Hepatocyte (in vitro differentiated cells): ENCODE results near the gene OBP2A. TPM values are rescaled to one million over a fixed set of nuclear protein-coding genes. Genes with fewer than 3 reads are reported as not detected.

Experiments
- DNase-seq: peaks from one replicate; pipeline ENCODE4 v3.0.0-alpha.2; 2016; ENCODE audit warnings: low spot score
- H2AFZ ChIP-seq: fragments of 200-600 bp; sonication (generic); 2 replicates; pipeline ENCODE4 v1.6.0; 2016; ENCODE audit warnings: antibody characterized with exemption, mild to moderate bottlenecking
- H3K27ac ChIP-seq: fragments of 200-600 bp; sonication (generic); 2 replicates; pipeline ENCODE4 v1.5.1; 2016; ENCODE audit warnings: mild to moderate bottlenecking
- H3K27me3 ChIP-seq: fragments of 200-600 bp; sonication (generic); 2 replicates; pipeline ENCODE4 v1.6.1; 2016
- H3K36me3 ChIP-seq: fragments of 200-600 bp; sonication (generic); replicated peaks from 2 replicates; pipeline ENCODE4 v1.5.1; 2016; ENCODE audit warnings: low read depth; ENCODE audit not compliant: insufficient read depth
- H3K4me1 ChIP-seq: fragments of 200-600 bp; sonication (generic); 2 replicates; pipeline ENCODE4 v1.5.1; 2016; ENCODE audit warnings: mild to moderate bottlenecking, moderate library complexity; ENCODE audit not compliant: insufficient read depth
- H3K4me2 ChIP-seq: fragments of 200-600 bp; sonication (generic); 2 replicates; pipeline ENCODE4 v1.6.0; 2016
- H3K4me3 ChIP-seq: fragments of 200-600 bp; sonication (generic); 2 replicates; pipeline ENCODE4 v1.5.1; 2016; ENCODE audit warnings: mild to moderate bottlenecking
- H3K79me2 ChIP-seq: fragments of 200-600 bp; sonication (generic); 2 replicates; pipeline ENCODE4 v1.6.0; 2017; ENCODE audit warnings: mild to moderate bottlenecking
- H3K9me2 ChIP-seq: fragments of 200-600 bp; sonication (generic); replicated peaks from 2 replicates; pipeline ENCODE4 v1.6.0; 2017; ENCODE audit warnings: mild to moderate bottlenecking; ENCODE audit not compliant: insufficient read depth
- H3K9me3 ChIP-seq: fragments of 200-600 bp; sonication (generic); 2 replicates; pipeline ENCODE4 v1.5.1; 2016; ENCODE audit warnings: low read depth, mild to moderate bottlenecking
- H4K20me1 ChIP-seq: fragments of 200-600 bp; sonication (generic); 2 replicates; pipeline ENCODE4 v1.6.0; 2016; ENCODE audit warnings: mild to moderate bottlenecking; ENCODE audit not compliant: insufficient read depth, poor library complexity, severe bottlenecking
- CTCF ChIP-seq: fragments of 200-600 bp; sonication (generic); IDR thresholded peaks from 2 replicates; pipeline ENCODE4 v1.5.1; 2016; ENCODE audit warnings: antibody characterized with exemption, mild to moderate bottlenecking; ENCODE audit not compliant: poor library complexity
- EZH2 ChIP-seq: fragments of 200-600 bp; sonication (generic); IDR thresholded peaks from 2 replicates; pipeline ENCODE4 v1.6.1; 2016; ENCODE audit warnings: antibody characterized with exemption, mild to moderate bottlenecking, borderline replicate concordance
- EZH2phosphoT487 ChIP-seq: fragments of 200-600 bp; sonication (generic); IDR thresholded peaks from one replicate; pipeline ENCODE4 v1.6.1; 2018; ENCODE audit warnings: antibody characterized with exemption, mild to moderate bottlenecking, low read depth, moderate library complexity; ENCODE audit not compliant: unreplicated experiment, severe bottlenecking
- WGBS: methylation state at CpG from one replicate; pipeline ENCODE4 v1.1.6; 2016; ENCODE audit warnings: low lambda C conversion rate; ENCODE audit errors: missing lambda C conversion rate; 5-methylcytosine and 5-hydroxymethylcytosine counted together
- polyA plus RNA-seq: library from polyadenylated mRNA; unstranded; fragments of >200 nt; fragmentation: Nextera tagmentation; extraction: Ambion mirVana; gene quantifications from 2 replicates; pipeline ENCODE4 v1.2.1, GENCODE V29; 2016
- total RNA-seq: library from RNA; depleted of rRNA; stranded (reverse); fragments of >200 nt; gene quantifications from 2 replicates; pipeline ENCODE4 v1.2.3, GENCODE V29; 2014

The OBP2A gene
- total and polyA plus RNA-seq, 2 experiments from 2014 or later, result not detected

- TF ChIP-seq EZH2phosphoT487, result no peak
- no peak for TF ChIP-seq CTCF
- no peak for TF ChIP-seq EZH2
- no peak overlapping the region for H3K4me2 ChIP-seq
- no peaks in the 10 kb centered on the region for H3K9me2 ChIP-seq
- H3K79me2 ChIP-seq, result no peaks in the 10 kb centered on the region
- H3K9me3 ChIP-seq, result no peaks in the 10 kb centered on the region
- WGBS, result 60% methylated on average over 1 of the region's 1 CpG
- no peak for DNase-seq
- no peak overlapping the region for H3K27ac ChIP-seq
- no peak overlapping the region for H2AFZ ChIP-seq
- no peaks in the 10 kb centered on the region for H3K36me3 ChIP-seq
- no peaks in the 10 kb centered on the region for H3K4me1 ChIP-seq
- H4K20me1 ChIP-seq, result no peaks in the 10 kb centered on the region
- no peaks in the 10 kb centered on the region for H3K27me3 ChIP-seq
- no peak overlapping the region for H3K4me3 ChIP-seq
Measured at GRCh38 chr9:135563039-135563476, 17.1 kb downstream of the OBP2A start.

GRCh38 chr9:135563858-135564257 lies 17.9 kb downstream of the OBP2A start:
- WGBS, result 95% methylated on average over 11 of the region's 12 CpGs

GRCh38 chr9:135565141-135565628 lies 19.3 kb downstream of the OBP2A start:
- Histone ChIP-seq H3K4me1 (no peaks in the 10 kb centered on the region), H2AFZ (no peak overlapping the region), H3K27ac (no peak overlapping the region), H3K79me2 (no peaks in the 10 kb centered on the region), H3K4me3 (no peak overlapping the region), H3K36me3 (no peaks in the 10 kb centered on the region), H4K20me1 (no peaks in the 10 kb centered on the region), H3K27me3 (no peaks in the 10 kb centered on the region), H3K4me2 (no peak overlapping the region), H3K9me3 (no peaks in the 10 kb centered on the region), H3K9me2 (no peaks in the 10 kb centered on the region)
- WGBS, result 83% methylated on average over 9 of the region's 9 CpGs
- TF ChIP-seq EZH2phosphoT487, result no peak
- no peak for TF ChIP-seq CTCF
- peak; percentile 6 for DNase-seq

More at GRCh38 chr9:135563858-135564257, 17.9 kb downstream of the OBP2A start:
- no peaks in the 10 kb centered on the region for H3K36me3 ChIP-seq
- H3K27ac ChIP-seq, result no peak overlapping the region
- no peak overlapping the region for H3K4me3 ChIP-seq
- no peak overlapping the region for H2AFZ ChIP-seq
- H3K9me2 ChIP-seq, result no peaks in the 10 kb centered on the region
- H3K9me3 ChIP-seq, result no peaks in the 10 kb centered on the region
- DNase-seq, result no peak
- H3K4me1 ChIP-seq, result no peaks in the 10 kb centered on the region
- H4K20me1 ChIP-seq, result no peaks in the 10 kb centered on the region
- no peak for TF ChIP-seq EZH2phosphoT487
- TF ChIP-seq EZH2, result no peak
- TF ChIP-seq CTCF, result no peak
- no peaks in the 10 kb centered on the region for H3K79me2 ChIP-seq
- no peaks in the 10 kb centered on the region for H3K27me3 ChIP-seq
- H3K4me2 ChIP-seq, result no peak overlapping the region

GRCh38 chr9:135565636-135566035 lies 19.7 kb downstream of the OBP2A start:
- WGBS, result 72% methylated on average over 8 of the region's 8 CpGs
- TF ChIP-seq CTCF, result no peak
- TF ChIP-seq EZH2phosphoT487, result no peak
- TF ChIP-seq EZH2, result no peak
- Histone ChIP-seq H3K9me2 (no peaks in the 10 kb centered on the region), H3K4me3 (no peak overlapping the region), H3K79me2 (no peaks in the 10 kb centered on the region), H4K20me1 (no peaks in the 10 kb centered on the region), H3K27me3 (no peaks in the 10 kb centered on the region), H3K36me3 (no peaks in the 10 kb centered on the region), H3K4me1 (no peaks in the 10 kb centered on the region), H3K27ac (no peak overlapping the region), H2AFZ (no peak overlapping the region), H3K4me2 (no peak overlapping the region), H3K9me3 (no peaks in the 10 kb centered on the region)
- DNase-seq, result no peak
